H1 (cell line): ENCODE data around the gene STK26. TPM values are rescaled to one million over a fixed set of nuclear protein-coding genes. Genes with fewer than 3 reads are reported as not detected.

Experiments used
- CTCF ChIA-PET: fragments of 300-600 bp; sonication (Branson Sonifier 250); formaldehyde crosslinking; loops from one replicate; lab custom pipeline; 2021; ENCODE audit not compliant: partially characterized antibody; lab: Charles Lee
- POLR2A ChIA-PET: fragments of 300-600 bp; sonication (Branson Sonifier 250); formaldehyde crosslinking; loops from one replicate; lab custom pipeline; 2021; ENCODE audit warnings: inconsistent platforms; ENCODE audit not compliant: partially characterized antibody; lab: Charles Lee
- DNase-seq, 2 experiments: peaks; one replicate each; pipeline versions ENCODE4 v3.0.0 to v3.0.0-alpha.2; 2010 to 2022; ENCODE audit warnings: low spot score in 2 of 2, low read depth in 1 of 2, mixed read lengths in 1 of 2
- FAIRE-seq: peaks from 2 replicates; lab custom pipeline; 2011; peaks lifted over from hg19 to GRCh38; lab: Jason Lieb, UNC
- H2AFZ ChIP-seq: 2 replicates; pipeline ENCODE4 v1.8.1; 2012; ENCODE audit warnings: low read length, inconsistent platforms
- H2AK5ac ChIP-seq: 2 replicates; pipeline ENCODE4 v1.6.1; 2013; ENCODE audit warnings: low read depth, low read length
- H2BK120ac ChIP-seq: replicated peaks from 2 replicates; pipeline ENCODE3; 2013; ENCODE audit warnings: low read depth, low read length, inconsistent platforms
- H2BK12ac ChIP-seq: 2 replicates; pipeline ENCODE4 v1.6.1; 2013; ENCODE audit warnings: low read depth, low read length
- H2BK15ac ChIP-seq: 2 replicates; pipeline ENCODE4 v1.6.1; 2013; ENCODE audit warnings: low read length
- H2BK20ac ChIP-seq: 2 replicates; pipeline ENCODE4 v1.6.1; 2013; ENCODE audit warnings: low read length
- H2BK5ac ChIP-seq: 2 replicates; pipeline ENCODE4 v1.6.1; 2013; ENCODE audit warnings: low read depth, low read length
- H3K14ac ChIP-seq: 2 replicates; pipeline ENCODE4 v1.6.1; 2013; ENCODE audit warnings: inconsistent platforms; ENCODE audit not compliant: insufficient read length
- H3K18ac ChIP-seq: 2 replicates; pipeline ENCODE4 v1.6.1; 2013; ENCODE audit warnings: low read length; ENCODE audit errors: extremely low read depth
- H3K23ac ChIP-seq: 2 replicates; pipeline ENCODE4 v1.6.1; 2013; ENCODE audit warnings: inconsistent platforms; ENCODE audit not compliant: insufficient read length
- H3K23me2 ChIP-seq: 2 replicates; pipeline ENCODE4 v1.6.1; 2013; ENCODE audit warnings: low read depth, low read length
- H3K27ac ChIP-seq: 2 replicates; pipeline ENCODE4 v1.6.1; 2011; ENCODE audit warnings: low read depth, low read length, inconsistent platforms
- H3K27me3 ChIP-seq, 4 experiments: replicated peaks in 1 of 4; 1 replicate in 1 of 4; 2 replicates in 3 of 4; pipeline versions ENCODE4 v1.6.1 to v1.8.1; 2011 to 2013; ENCODE audit warnings: low read length in 3 of 4, mild to moderate bottlenecking in 3 of 4, inconsistent platforms in 2 of 4, mixed read lengths in 2 of 4, moderate library complexity in 1 of 4; ENCODE audit not compliant: control insufficient read depth in 3 of 4, insufficient read depth in 3 of 4; ENCODE audit errors: extremely low read depth in 1 of 4
- H3K36me3 ChIP-seq, 4 experiments: 2 replicates each; pipeline versions ENCODE4 v1.6.1 to v1.8.1; 2011 to 2013; ENCODE audit warnings: mild to moderate bottlenecking in 4 of 4, low read length in 3 of 4, moderate library complexity in 2 of 4, control low read depth in 1 of 4, inconsistent platforms in 1 of 4; ENCODE audit not compliant: insufficient read depth in 4 of 4, control insufficient read depth in 2 of 4
- H3K4ac ChIP-seq: replicated peaks from 2 replicates; pipeline ENCODE3; 2013; ENCODE audit warnings: low read length, low read depth, mixed read lengths, inconsistent platforms; ENCODE audit not compliant: insufficient read length
- H3K4me1 ChIP-seq, 4 experiments: replicated peaks in 1 of 4; 1 replicate in 1 of 4; 2 replicates in 3 of 4; pipeline versions ENCODE4 v1.6.1 to v1.8.1; 2011 to 2013; ENCODE audit warnings: low read length in 3 of 4, inconsistent platforms in 2 of 4, mixed read lengths in 1 of 4; ENCODE audit not compliant: insufficient read depth in 4 of 4, control insufficient read depth in 3 of 4
- H3K4me2 ChIP-seq, 2 experiments: 2 replicates each; pipeline versions ENCODE4 v1.6.1 to v1.8.1; 2011 to 2013; ENCODE audit warnings: low read depth in 2 of 2, low read length in 2 of 2, control low read depth in 1 of 2, inconsistent platforms in 1 of 2, mild to moderate bottlenecking in 1 of 2; ENCODE audit not compliant: insufficient read depth in 1 of 2
- H3K4me3 ChIP-seq, 4 experiments: fragments of 200-600, 300-600 bp in 1 of 4; sonication (generic), shearing (Covaris generic), sonication (Bioruptor Twin) in 1 of 4; 2 replicates each; pipeline versions ENCODE4 v1.5.1 to v1.8.1; 2011 to 2016; ENCODE audit warnings: low read length in 4 of 4, low read depth in 3 of 4, control low read depth in 2 of 4, inconsistent platforms in 2 of 4, mild to moderate bottlenecking in 2 of 4, mixed read lengths in 1 of 4, moderate library complexity in 1 of 4; ENCODE audit not compliant: insufficient read depth in 2 of 4; ENCODE audit errors: extremely low read depth in 1 of 4
- H3K56ac ChIP-seq: replicated peaks from 2 replicates; pipeline ENCODE3; 2013; ENCODE audit warnings: low read depth, mild to moderate bottlenecking, mixed read lengths, low read length, inconsistent platforms; ENCODE audit not compliant: insufficient read length
- H3K79me1 ChIP-seq: 2 replicates; pipeline ENCODE4 v1.6.1; 2013; ENCODE audit warnings: low read depth, low read length, control low read depth
- H3K79me2 ChIP-seq, 2 experiments: 2 replicates each; pipeline versions ENCODE4 v1.6.1 to v1.8.1; 2012 to 2013; ENCODE audit warnings: low read length in 2 of 2, mild to moderate bottlenecking in 2 of 2, inconsistent platforms in 1 of 2; ENCODE audit not compliant: insufficient read depth in 2 of 2, control insufficient read depth in 1 of 2
- H3K9ac ChIP-seq, 4 experiments: replicated peaks in 1 of 4; 1 replicate in 1 of 4; 2 replicates in 3 of 4; pipeline versions ENCODE4 v1.6.1 to v1.8.1; 2011 to 2013; ENCODE audit warnings: low read depth in 3 of 4, low read length in 3 of 4, control low read depth in 2 of 4, mild to moderate bottlenecking in 2 of 4, moderate library complexity in 2 of 4, inconsistent platforms in 1 of 4; ENCODE audit errors: extremely low read depth in 1 of 4
- H3K9me3 ChIP-seq, 2 experiments: 2 replicates each; pipeline versions ENCODE4 v1.6.1 to v1.8.1; 2012 to 2013; ENCODE audit warnings: mild to moderate bottlenecking in 2 of 2, moderate library complexity in 2 of 2, control low read depth in 1 of 2, inconsistent platforms in 1 of 2, low read depth in 1 of 2, low read length in 1 of 2, mixed read lengths in 1 of 2; ENCODE audit not compliant: insufficient read depth in 2 of 2
- H4K20me1 ChIP-seq, 2 experiments: replicated peaks in 1 of 2; 2 replicates each; pipeline versions ENCODE3 to v1.8.1; 2011 to 2013; ENCODE audit warnings: inconsistent platforms in 2 of 2, low read length in 2 of 2, mild to moderate bottlenecking in 1 of 2; ENCODE audit not compliant: insufficient read depth in 2 of 2, control insufficient read depth in 1 of 2
- H4K5ac ChIP-seq: 2 replicates; pipeline ENCODE4 v1.6.1; 2013; ENCODE audit warnings: low read length, low read depth, mixed read lengths, inconsistent platforms; ENCODE audit not compliant: insufficient read length
- H4K8ac ChIP-seq: 2 replicates; pipeline ENCODE4 v1.8.0; 2013; ENCODE audit warnings: mild to moderate bottlenecking, moderate library complexity, low read length, inconsistent platforms; ENCODE audit not compliant: insufficient read depth; ENCODE audit errors: extremely low read depth
- H4K91ac ChIP-seq: replicated peaks from 2 replicates; pipeline ENCODE3; 2013; ENCODE audit warnings: low read length, mixed read lengths, inconsistent platforms; ENCODE audit not compliant: insufficient read length
- MAX ChIP-seq: IDR thresholded peaks from 2 replicates; pipeline ENCODE4 v1.6.1; 2012; ENCODE audit warnings: inconsistent platforms
- RAD21 ChIP-seq, 2 experiments: IDR thresholded peaks in 1 of 2; conservative IDR thresholded peaks in 1 of 2; 2 replicates each; pipeline ENCODE4 v1.6.1; 2011; ENCODE audit warnings: low read depth in 2 of 2, low read length in 2 of 2, improper control_type of control experiment in 1 of 2, inconsistent platforms in 1 of 2, mild to moderate bottlenecking in 1 of 2, moderate library complexity in 1 of 2
- SIX5 ChIP-seq: IDR thresholded peaks from 2 replicates; pipeline ENCODE4 v1.6.1; 2011; ENCODE audit warnings: mild to moderate bottlenecking, low read depth, low read length
- TBP ChIP-seq: IDR thresholded peaks from 2 replicates; pipeline ENCODE4 v1.6.1; 2011; ENCODE audit warnings: low read depth, low read length, improper control_type of control experiment
- WGBS, 2 experiments: shearing (Covaris generic) in 1 of 2; methylation state at CpG; one replicate each; pipeline versions ENCODE4 v1.1.6 to v1.1.7; 2013 to 2015; ENCODE audit warnings: low lambda C conversion rate in 2 of 2, mixed read lengths in 2 of 2, inconsistent platforms in 1 of 2, low coverage in 1 of 2, missing lambda C conversion rate in 1 of 2; ENCODE audit not compliant: insufficient replicate concordance in 2 of 2, insufficient coverage in 1 of 2, insufficient read length in 1 of 2; ENCODE audit errors: extremely low coverage in 1 of 2, missing lambda C conversion rate in 1 of 2; 5-methylcytosine and 5-hydroxymethylcytosine counted together
- polyA plus RNA-seq, 7 experiments: library from polyadenylated mRNA; depleted of rRNA in 3 of 7; stranded (reverse) in 5 of 7; unstranded in 2 of 7; fragments of >200 nt in 5 of 7; fragments of 200-250 nt in 2 of 7; gene quantifications; 1 replicate in 5 of 7; 2 replicates in 1 of 7; 4 replicates in 1 of 7; pipeline versions ENCODE4 v1.2.1 to v1.2.3, GENCODE V29; 2011 to 2013; ENCODE audit warnings: missing spikeins in 2 of 7, mixed read lengths in 2 of 7
- total RNA-seq: library from RNA; stranded (reverse); fragmentation: NEBNext Ultra II Directional; extraction: Animal tissue kit (Norgen Biotek cat#: 25700); gene quantifications from 2 replicates; pipeline ENCODE4 v1.2.1, GENCODE V29; 2021
- TF ChIP-seq, protein P1 (sequence below): IDR thresholded peaks from 2 replicates; pipeline ENCODE4 v1.6.1; 2012; ENCODE audit warnings: inconsistent platforms
- TF ChIP-seq, protein P2 (sequence below), 3 experiments: IDR thresholded peaks; 1 replicate in 2 of 3; 2 replicates in 1 of 3; pipeline versions ENCODE4 v1.5.1 to v1.6.1; 2011; ENCODE audit warnings: low read length in 3 of 3, mild to moderate bottlenecking in 3 of 3, inconsistent platforms in 2 of 3, low read depth in 1 of 3, moderate library complexity in 1 of 3; ENCODE audit not compliant: insufficient read depth in 1 of 3; ENCODE audit errors: control extremely low read depth in 1 of 3

Gene STK26
- total and polyA plus RNA-seq, 2 of the 8 experiments (the other 6 are each of a cell fraction or from before 2014, with no cell fraction given): 24.2 to 98.2 TPM

GRCh38 chrX:132022198-132022966, 720 bp upstream of the STK26 start:
- H4K8ac ChIP-seq: peak overlapping the region; percentile 73; the same call in 1 of the 2 replicates
- POLR2A ChIA-PET: interaction anchor here (0.7 to 2.5 kb wide), 8 partner anchors 9 to 623 kb away, joined by 3 to 9 read pairs (median 3); no protein-coding TSS in a partner anchor
- no peak overlapping the region for H4K5ac ChIP-seq
- H3K56ac ChIP-seq: no peak overlapping the region
- no peak overlapping the region for H2BK15ac ChIP-seq
- H3K27ac ChIP-seq: peak overlapping the region; percentile 70; the same call in 1 of the 2 replicates
- peak overlapping the region; percentile 69 for H4K91ac ChIP-seq
- H3K36me3 ChIP-seq: no peaks in the 10 kb centered on the region
- H2BK120ac ChIP-seq: no peak overlapping the region
- H2AK5ac ChIP-seq: no peak overlapping the region
- peaks cover 0 to 9% (median 0%) of the 10 kb centered on the region in 4 experiments; a peak in 1 of 7 replicates for H3K4me1 ChIP-seq
- peaks cover 0 to 34% of the 10 kb centered on the region in 2 experiments; a peak in 3 of 4 replicates for H3K79me2 ChIP-seq
- no peaks in the 10 kb centered on the region for H3K9me3 ChIP-seq
- H2BK20ac ChIP-seq: no peak overlapping the region
- 3% methylated on average over 22 of the region's 24 CpGs; no CpG with 5 or more reads in 1 of the 2 experiments for WGBS, 2 experiments
- H2BK5ac ChIP-seq: no peak overlapping the region
- H3K23ac ChIP-seq: no peak overlapping the region
- no peaks in the 10 kb centered on the region for H4K20me1 ChIP-seq
- peak overlapping the region; percentile 4; the same call in 1 of the 2 replicates for H3K18ac ChIP-seq
- H3K27me3 ChIP-seq: no peaks in the 10 kb centered on the region
- peak overlapping the region; percentile 60 to 84 (median 71) for H3K4me3 ChIP-seq
- peak overlapping the region; percentile 59 to 85 (median 77) for H3K9ac ChIP-seq
- CTCF ChIA-PET: no interaction called here
- H3K4ac ChIP-seq: no peak overlapping the region
- H2BK12ac ChIP-seq: no peak overlapping the region
- peak; percentile 3 to 57 for DNase-seq
- no peak for FAIRE-seq
- peak overlapping the region; percentile 62; the same call in 1 of the 2 replicates for H2AFZ ChIP-seq
- peak overlapping the region; percentile 78 to 82 for H3K4me2 ChIP-seq
- H3K79me1 ChIP-seq: no peaks in the 10 kb centered on the region
- TF ChIP-seq, protein P1, sequence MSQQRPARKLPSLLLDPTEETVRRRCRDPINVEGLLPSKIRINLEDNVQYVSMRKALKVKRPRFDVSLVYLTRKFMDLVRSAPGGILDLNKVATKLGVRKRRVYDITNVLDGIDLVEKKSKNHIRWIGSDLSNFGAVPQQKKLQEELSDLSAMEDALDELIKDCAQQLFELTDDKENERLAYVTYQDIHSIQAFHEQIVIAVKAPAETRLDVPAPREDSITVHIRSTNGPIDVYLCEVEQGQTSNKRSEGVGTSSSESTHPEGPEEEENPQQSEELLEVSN: peak; percentile 85; the same call in 1 of the 2 replicates
- TF ChIP-seq SIX5: no peak
- TF ChIP-seq RAD21 (IDR thresholded peaks at IDR 0.05 in 1 of 2, conservative IDR thresholded peaks at IDR 0.05 in 1 of 2; ENCODE audit: low read depth in 2 of 2, low read length in 2 of 2): no peak
- TF ChIP-seq, protein P2, sequence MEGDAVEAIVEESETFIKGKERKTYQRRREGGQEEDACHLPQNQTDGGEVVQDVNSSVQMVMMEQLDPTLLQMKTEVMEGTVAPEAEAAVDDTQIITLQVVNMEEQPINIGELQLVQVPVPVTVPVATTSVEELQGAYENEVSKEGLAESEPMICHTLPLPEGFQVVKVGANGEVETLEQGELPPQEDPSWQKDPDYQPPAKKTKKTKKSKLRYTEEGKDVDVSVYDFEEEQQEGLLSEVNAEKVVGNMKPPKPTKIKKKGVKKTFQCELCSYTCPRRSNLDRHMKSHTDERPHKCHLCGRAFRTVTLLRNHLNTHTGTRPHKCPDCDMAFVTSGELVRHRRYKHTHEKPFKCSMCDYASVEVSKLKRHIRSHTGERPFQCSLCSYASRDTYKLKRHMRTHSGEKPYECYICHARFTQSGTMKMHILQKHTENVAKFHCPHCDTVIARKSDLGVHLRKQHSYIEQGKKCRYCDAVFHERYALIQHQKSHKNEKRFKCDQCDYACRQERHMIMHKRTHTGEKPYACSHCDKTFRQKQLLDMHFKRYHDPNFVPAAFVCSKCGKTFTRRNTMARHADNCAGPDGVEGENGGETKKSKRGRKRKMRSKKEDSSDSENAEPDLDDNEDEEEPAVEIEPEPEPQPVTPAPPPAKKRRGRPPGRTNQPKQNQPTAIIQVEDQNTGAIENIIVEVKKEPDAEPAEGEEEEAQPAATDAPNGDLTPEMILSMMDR (IDR thresholded peaks at IDR 0.05; ENCODE audit: control extremely low read depth in 1 of 3, insufficient read depth in 1 of 3, low read depth in 1 of 3, low read length in 3 of 3): peak in 1 of 3 experiments; percentile 0; a peak in 1 of 4 replicates
- TF ChIP-seq TBP: no peak
- TF ChIP-seq MAX: no peak
- H3K14ac ChIP-seq: no peak overlapping the region
- H3K23me2 ChIP-seq: peaks cover 4% of the 10 kb centered on the region; the same call in 1 of the 2 replicates
